Neural progenitor cell (in vitro differentiated cells): ENCODE results near the gene RHOF. TPM values are rescaled to one million over a fixed set of nuclear protein-coding genes. Genes with fewer than 3 reads are reported as not detected.

Experiments
- DNase-seq: peaks from one replicate; pipeline ENCODE4 v3.0.0-alpha.2; 2016; ENCODE audit warnings: low spot score
- H2AFZ ChIP-seq: fragments of 200-600 bp; sonication (generic); replicated peaks from 2 replicates; pipeline ENCODE4 v1.6.1; 2016; ENCODE audit warnings: antibody characterized with exemption
- H3F3A ChIP-seq: fragments of 200-600 bp; sonication (generic); 2 replicates; pipeline ENCODE4 v1.6.1; 2016; ENCODE audit warnings: antibody characterized with exemption, low read depth
- H3K27ac ChIP-seq: fragments of 200-600 bp; sonication (generic); 2 replicates; pipeline ENCODE4 v1.5.1; 2016; ENCODE audit warnings: mild to moderate bottlenecking
- H3K27me3 ChIP-seq: fragments of 200-600 bp; sonication (generic); 2 replicates; pipeline ENCODE4 v1.6.1; 2016; ENCODE audit warnings: mild to moderate bottlenecking, moderate library complexity
- H3K36me3 ChIP-seq: fragments of 200-600 bp; sonication (generic); 2 replicates; pipeline ENCODE4 v1.5.1; 2016
- H3K4me1 ChIP-seq: fragments of 200-600 bp; sonication (generic); 2 replicates; pipeline ENCODE4 v1.6.1; 2016; ENCODE audit warnings: mixed run types
- H3K4me2 ChIP-seq: fragments of 200-600 bp; sonication (generic); 2 replicates; pipeline ENCODE4 v1.6.1; 2016
- H3K4me3 ChIP-seq: fragments of 200-600 bp; sonication (generic); 2 replicates; pipeline ENCODE4 v1.5.1; 2016
- H3K79me2 ChIP-seq: fragments of 200-600 bp; sonication (generic); 2 replicates; pipeline ENCODE4 v1.6.1; 2016; ENCODE audit warnings: low read depth
- H3K9ac ChIP-seq: fragments of 200-600 bp; sonication (generic); 2 replicates; pipeline ENCODE4 v1.6.1; 2016
- H3K9me3 ChIP-seq: fragments of 200-600 bp; sonication (generic); 2 replicates; pipeline ENCODE4 v1.5.1; 2016; ENCODE audit warnings: low read depth
- H4K20me1 ChIP-seq: fragments of 200-600 bp; sonication (generic); 2 replicates; pipeline ENCODE4 v1.6.1; 2016; ENCODE audit warnings: low read depth
- H3K27ac Mint-ChIP-seq: 3 replicates; pipeline ENCODE4 v1.8.0; 2021; ENCODE audit warnings: mixed read lengths
- H3K27me3 Mint-ChIP-seq: 2 replicates; pipeline ENCODE4 v1.8.0; 2022; ENCODE audit warnings: low read depth, mild to moderate bottlenecking, inconsistent platforms, moderate library complexity, mixed read lengths; ENCODE audit not compliant: insufficient read depth
- H3K36me3 Mint-ChIP-seq: 3 replicates; pipeline ENCODE4 v1.8.0; 2021; ENCODE audit warnings: mixed read lengths
- H3K4me1 Mint-ChIP-seq: 3 replicates; pipeline ENCODE4 v1.8.0; 2021; ENCODE audit warnings: mixed read lengths
- H3K4me3 Mint-ChIP-seq: 3 replicates; pipeline ENCODE4 v1.8.0; 2021; ENCODE audit warnings: mild to moderate bottlenecking, moderate library complexity, mixed read lengths
- H3K9me3 Mint-ChIP-seq: 3 replicates; pipeline ENCODE4 v1.8.0; 2020; ENCODE audit warnings: mixed read lengths
- EZH2 ChIP-seq: fragments of 200-600 bp; sonication (generic); IDR thresholded peaks from 2 replicates; pipeline ENCODE4 v1.6.1; 2017; ENCODE audit warnings: antibody characterized with exemption, mild to moderate bottlenecking, moderate library complexity
- EZH2phosphoT487 ChIP-seq: fragments of 200-600 bp; sonication (generic); IDR thresholded peaks from 2 replicates; pipeline ENCODE4 v1.6.1; 2017; ENCODE audit warnings: antibody characterized with exemption
- total RNA-seq: library from RNA; depleted of rRNA; stranded (reverse); fragments of >200 nt; gene quantifications from 2 replicates; pipeline ENCODE4 v1.2.3, GENCODE V29; 2015; ENCODE audit warnings: low replicate concordance
- TF ChIP-seq, protein P1 (sequence below): fragments of 200-600 bp; sonication (generic); IDR thresholded peaks from 2 replicates; pipeline ENCODE4 v1.5.1; 2017; ENCODE audit warnings: antibody characterized with exemption, mild to moderate bottlenecking

RHOF gene
- total RNA-seq, 1 donor from 2014 or later: 20.1 TPM

DNA sequence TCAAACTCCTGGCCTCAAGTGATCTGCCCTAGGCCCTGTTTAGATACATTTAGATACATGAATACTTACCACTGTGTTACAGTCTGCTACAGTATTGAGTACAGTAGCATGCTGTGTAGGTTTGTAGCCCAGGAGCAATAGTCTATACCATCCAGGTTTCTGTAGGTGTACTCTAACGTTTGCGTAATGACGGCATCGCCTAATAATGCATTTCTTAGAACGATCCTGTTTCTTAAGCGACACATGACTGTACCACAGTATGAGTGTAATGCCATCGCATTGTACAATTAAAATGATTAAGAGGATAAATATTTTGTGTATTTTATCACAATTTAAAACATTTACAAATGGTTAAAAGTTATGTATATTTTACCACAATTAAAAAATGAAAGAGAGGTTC lies 62.0 kb downstream of the RHOF start:
- Histone ChIP-seq H3K27me3 (no peaks in the 10 kb centered on the region), H3K4me1 (no peaks in the 10 kb centered on the region), H4K20me1 (no peaks in the 10 kb centered on the region), H3K4me3 (no peak overlapping the region), H3K9me3 (no peaks in the 10 kb centered on the region), H3K79me2 (no peaks in the 10 kb centered on the region), H3K4me2 (no peak overlapping the region), H3K36me3 (no peaks in the 10 kb centered on the region), H2AFZ (no peak overlapping the region), H3F3A (no peaks in the 10 kb centered on the region), H3K9ac (no peak overlapping the region), H3K27ac (no peak overlapping the region)
- H3K27ac Mint-ChIP-seq: no peak overlapping the region
- peaks cover 2% of the 10 kb centered on the region for H3K27me3 Mint-ChIP-seq
- H3K4me1 Mint-ChIP-seq: no peaks in the 10 kb centered on the region
- no peaks in the 10 kb centered on the region for H3K36me3 Mint-ChIP-seq
- no peaks in the 10 kb centered on the region for H3K9me3 Mint-ChIP-seq
- H3K4me3 Mint-ChIP-seq: no peak overlapping the region
- no peak for TF ChIP-seq EZH2phosphoT487
- TF ChIP-seq, protein P1, sequence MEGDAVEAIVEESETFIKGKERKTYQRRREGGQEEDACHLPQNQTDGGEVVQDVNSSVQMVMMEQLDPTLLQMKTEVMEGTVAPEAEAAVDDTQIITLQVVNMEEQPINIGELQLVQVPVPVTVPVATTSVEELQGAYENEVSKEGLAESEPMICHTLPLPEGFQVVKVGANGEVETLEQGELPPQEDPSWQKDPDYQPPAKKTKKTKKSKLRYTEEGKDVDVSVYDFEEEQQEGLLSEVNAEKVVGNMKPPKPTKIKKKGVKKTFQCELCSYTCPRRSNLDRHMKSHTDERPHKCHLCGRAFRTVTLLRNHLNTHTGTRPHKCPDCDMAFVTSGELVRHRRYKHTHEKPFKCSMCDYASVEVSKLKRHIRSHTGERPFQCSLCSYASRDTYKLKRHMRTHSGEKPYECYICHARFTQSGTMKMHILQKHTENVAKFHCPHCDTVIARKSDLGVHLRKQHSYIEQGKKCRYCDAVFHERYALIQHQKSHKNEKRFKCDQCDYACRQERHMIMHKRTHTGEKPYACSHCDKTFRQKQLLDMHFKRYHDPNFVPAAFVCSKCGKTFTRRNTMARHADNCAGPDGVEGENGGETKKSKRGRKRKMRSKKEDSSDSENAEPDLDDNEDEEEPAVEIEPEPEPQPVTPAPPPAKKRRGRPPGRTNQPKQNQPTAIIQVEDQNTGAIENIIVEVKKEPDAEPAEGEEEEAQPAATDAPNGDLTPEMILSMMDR: no peak
- no peak for TF ChIP-seq EZH2
- DNase-seq: no peak

DNA sequence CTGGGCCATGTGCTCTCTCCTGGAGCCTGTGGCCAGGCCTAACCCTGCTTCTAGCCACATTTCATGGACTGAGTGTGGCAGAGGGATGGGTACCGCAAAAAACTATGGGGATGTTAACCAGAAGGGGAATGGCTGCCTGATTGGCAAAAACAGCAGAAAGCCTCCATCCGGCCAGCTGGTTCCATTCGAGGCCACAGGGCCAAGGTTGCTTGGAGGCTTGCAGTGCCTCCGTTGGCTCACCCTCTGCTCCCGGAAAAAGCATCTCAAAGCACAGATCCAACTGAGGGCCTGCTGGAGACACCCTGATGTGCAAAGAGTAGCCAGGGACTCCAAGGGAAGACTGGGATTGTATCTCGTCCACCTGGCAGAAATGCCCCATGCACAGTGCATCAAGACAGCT lies 64.5 kb downstream of the RHOF start:
- no peak for TF ChIP-seq EZH2
- TF ChIP-seq, protein P1: no peak
- TF ChIP-seq EZH2phosphoT487: no peak
- Mint-ChIP-seq H3K4me3 (no peak overlapping the region), H3K27me3 (peaks cover 2% of the 10 kb centered on the region), H3K27ac (no peak overlapping the region), H3K9me3 (no peaks in the 10 kb centered on the region), H3K4me1 (no peaks in the 10 kb centered on the region), H3K36me3 (no peaks in the 10 kb centered on the region)
- H3K27me3 ChIP-seq: no peaks in the 10 kb centered on the region
- H3K4me3 ChIP-seq: no peak overlapping the region
- H3K36me3 ChIP-seq: no peaks in the 10 kb centered on the region
- H3K27ac ChIP-seq: no peak overlapping the region
- H3K9me3 ChIP-seq: no peaks in the 10 kb centered on the region
- H4K20me1 ChIP-seq: no peaks in the 10 kb centered on the region
- H2AFZ ChIP-seq: no peak overlapping the region
- no peak overlapping the region for H3K9ac ChIP-seq
- no peaks in the 10 kb centered on the region for H3K4me1 ChIP-seq
- H3F3A ChIP-seq: no peaks in the 10 kb centered on the region
- no peaks in the 10 kb centered on the region for H3K79me2 ChIP-seq
- no peak for DNase-seq
- H3K4me2 ChIP-seq: no peak overlapping the region

Other genes with a start within 250 kb of the RHOF start
- gene KDM2B, start 212.7 kb downstream of the RHOF start, total RNA-seq: 85.3 and 158 TPM in 2 replicates
- 8.0 and 10.6 TPM in 2 replicates for gene ORAI1, start 167.2 kb downstream of the RHOF start, total RNA-seq
- gene MORN3, start 124.0 kb downstream of the RHOF start, total RNA-seq: 0.19 and 1.3 TPM in 2 replicates
- 4.7 and 12.7 TPM in 2 replicates for gene TMEM120B, start 80.9 kb downstream of the RHOF start, total RNA-seq
- gene SETD1B, start 10.3 kb upstream of the RHOF start, total RNA-seq: 1.8 and 4.4 TPM in 2 replicates
- not detected in 2 replicates for gene HPD, start 65.2 kb upstream of the RHOF start, total RNA-seq
- 46.4 and 60.9 TPM in 2 replicates for gene PSMD9, start 95.1 kb upstream of the RHOF start, total RNA-seq
- 0.92 and 1.5 TPM in 2 replicates for gene CFAP251, start 124.9 kb upstream of the RHOF start, total RNA-seq
- gene BCL7A, start 228.2 kb upstream of the RHOF start, total RNA-seq: 22.1 and 41.3 TPM in 2 replicates